ENCODE data around the gene GDE1.

GDE1 gene

DNA sequence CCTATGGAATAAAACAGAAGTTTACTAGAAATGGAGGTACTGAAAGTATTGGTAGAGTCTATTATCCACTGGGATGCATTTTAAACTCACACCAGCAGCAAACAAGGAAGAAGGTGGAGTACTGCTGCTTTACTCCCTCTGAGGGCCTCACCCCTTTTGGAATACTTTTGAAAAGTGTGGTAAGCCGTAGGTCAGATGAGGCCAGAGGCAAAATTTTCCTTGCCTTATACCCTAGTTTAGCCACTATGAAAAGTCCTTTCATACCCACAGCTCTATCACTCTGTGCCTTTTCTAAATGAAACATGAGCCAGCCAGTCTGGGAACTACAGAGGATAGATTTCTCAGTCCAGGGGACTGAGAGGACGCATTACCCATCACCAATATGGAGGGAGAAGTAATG, 14.0 kb downstream of the GDE1 start:
- Mint-ChIP-seq H3K27me3 (no peaks in the 10 kb centered on the region), H3K9me3 (no peaks in the 10 kb centered on the region), H3K27ac (no peak overlapping the region), H3K4me3 (no peak overlapping the region), H3K4me1 (no peaks in the 10 kb centered on the region)
- ATAC-seq, result no peak
- DNase-seq, result no peak

DNA sequence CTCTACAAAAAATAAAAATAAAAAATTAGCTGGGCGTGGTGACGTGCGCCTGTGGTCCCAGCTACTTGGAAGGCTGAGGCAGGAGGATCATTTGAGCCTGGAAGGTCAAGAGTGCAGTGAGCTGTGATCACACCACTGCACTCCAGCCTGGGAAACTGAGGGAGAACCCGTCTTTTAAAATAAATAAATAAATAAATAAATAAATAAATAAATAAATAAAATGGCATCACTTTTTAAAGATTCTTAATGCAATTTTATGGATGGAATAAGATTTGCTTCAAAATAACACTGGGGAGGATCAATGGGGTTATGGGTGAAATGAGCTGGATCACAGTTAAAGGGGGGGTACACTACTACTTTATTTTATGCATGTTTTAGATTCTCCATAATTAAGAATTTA, 14.9 kb downstream of the GDE1 start:
- Mint-ChIP-seq H3K9me3 (no peaks in the 10 kb centered on the region), H3K4me1 (no peaks in the 10 kb centered on the region), H3K27ac (peak overlapping the region in 1 of 2 donors; percentile 80), H3K27me3 (no peaks in the 10 kb centered on the region), H3K4me3 (no peak overlapping the region)
- no peak for ATAC-seq
- DNase-seq, result no peak

DNA sequence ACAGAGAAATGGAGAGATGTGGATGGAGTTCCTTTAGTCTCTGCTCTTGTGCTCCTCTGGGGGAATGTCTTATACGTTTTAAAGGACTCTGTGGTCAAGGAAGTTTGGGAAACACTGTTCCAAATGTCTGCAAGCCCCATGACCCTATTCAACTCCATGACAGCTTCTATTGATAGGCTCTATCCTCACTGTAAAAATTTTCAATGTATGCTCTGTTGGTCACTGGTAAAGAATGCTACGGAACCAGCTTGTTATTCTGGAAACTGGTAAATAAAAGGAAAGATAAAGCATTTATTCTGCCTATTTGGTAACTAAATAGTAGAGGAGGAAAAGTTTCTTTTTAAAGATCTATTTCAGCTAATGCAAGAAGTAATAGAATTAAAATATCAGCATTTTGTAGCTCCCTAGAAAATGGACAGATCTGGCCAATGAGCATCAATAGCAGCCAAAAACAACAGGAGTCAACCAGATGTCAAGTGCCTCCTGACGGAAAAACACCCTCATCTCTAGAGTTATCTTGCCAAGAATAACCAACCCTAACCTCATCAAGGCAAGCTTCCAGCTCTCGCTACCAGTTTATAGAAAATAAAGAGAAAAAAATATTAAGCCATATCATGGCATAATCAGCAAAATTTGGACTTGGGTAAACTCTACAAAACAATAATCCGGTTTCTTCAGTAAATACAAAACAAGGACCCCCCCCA, 16.1 kb downstream of the GDE1 start:
- ATAC-seq (no peak), DNase-seq (no peak)
- peak overlapping the region in 1 of 2 donors; percentile 39 for H3K27ac Mint-ChIP-seq
- H3K4me3 Mint-ChIP-seq, result no peak overlapping the region
- H3K4me1 Mint-ChIP-seq, result no peaks in the 10 kb centered on the region
- H3K27me3 Mint-ChIP-seq, result no peaks in the 10 kb centered on the region
- no peaks in the 10 kb centered on the region for H3K9me3 Mint-ChIP-seq

DNA sequence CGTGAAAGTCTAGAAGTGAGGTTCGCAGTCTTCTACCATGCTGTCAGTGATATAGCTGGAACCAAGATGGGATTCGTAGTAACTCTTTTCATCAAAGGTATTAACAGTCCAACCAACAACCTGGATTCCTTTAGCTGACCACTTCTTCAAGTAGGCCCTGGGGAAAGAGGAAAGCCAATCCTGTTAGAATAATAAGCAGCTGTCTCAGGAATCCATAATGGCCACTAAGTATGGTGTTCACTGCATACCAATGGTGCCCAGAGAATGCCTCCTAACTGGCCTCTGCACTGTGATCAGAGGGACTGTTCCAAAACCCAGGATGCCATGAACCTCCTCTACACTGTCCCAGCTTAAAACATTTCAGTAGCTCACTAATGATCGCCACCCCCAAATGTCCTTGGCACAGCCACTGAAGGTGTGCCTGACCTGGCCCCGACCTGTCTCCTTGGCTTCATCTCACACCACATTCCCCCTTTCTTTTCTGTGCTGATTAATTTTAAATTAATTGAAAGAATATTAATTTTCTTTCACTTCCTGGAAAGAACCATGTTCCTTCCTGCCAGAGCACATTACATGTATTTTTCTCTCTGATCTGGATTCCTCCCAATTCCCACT, 18.3 kb downstream of the GDE1 start:
- Mint-ChIP-seq H3K27me3 (no peaks in the 10 kb centered on the region), H3K27ac (no peak overlapping the region), H3K9me3 (no peaks in the 10 kb centered on the region), H3K4me3 (no peak overlapping the region), H3K4me1 (no peaks in the 10 kb centered on the region)
- no peak for ATAC-seq
- DNase-seq, result no peak

DNA sequence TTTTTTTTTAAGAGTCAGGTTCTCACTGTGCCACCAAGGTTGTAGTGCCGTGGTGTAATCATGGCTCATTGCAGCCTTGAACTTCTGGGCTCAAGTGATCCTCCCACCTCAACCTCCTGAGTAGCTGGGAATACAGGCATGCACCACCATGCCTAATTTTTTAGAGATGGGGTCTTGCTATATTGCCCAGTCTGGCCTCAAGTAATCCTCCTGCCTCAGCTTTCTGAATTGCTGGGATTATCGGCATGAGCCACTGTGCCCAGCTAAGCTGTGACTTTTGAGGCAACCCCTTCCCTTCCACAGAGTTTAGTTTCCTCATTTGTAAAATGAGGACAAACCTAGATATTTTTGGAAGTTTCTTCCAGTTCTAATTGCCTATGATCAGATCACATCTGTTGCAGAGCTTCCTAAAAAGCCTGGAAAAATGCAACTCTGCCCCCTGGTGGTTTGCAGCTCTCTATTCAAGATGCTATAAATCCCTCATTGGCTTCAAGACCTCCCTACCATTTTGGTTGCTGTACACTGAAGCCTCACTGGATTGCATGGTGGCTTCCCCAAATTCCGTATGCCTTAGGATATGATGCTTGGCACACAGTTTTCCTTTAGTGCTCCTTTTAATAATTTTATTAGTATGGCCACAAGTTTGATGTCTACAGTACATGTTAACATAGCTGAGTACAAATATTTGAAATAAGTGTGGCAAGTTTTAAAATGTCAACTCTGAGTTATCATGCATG, 19.3 kb downstream of the GDE1 start:
- no peaks in the 10 kb centered on the region for H3K27me3 Mint-ChIP-seq
- no peaks in the 10 kb centered on the region for H3K9me3 Mint-ChIP-seq
- H3K4me1 Mint-ChIP-seq, result no peaks in the 10 kb centered on the region
- no peak overlapping the region for H3K27ac Mint-ChIP-seq
- peak; percentile 43 to 49 for DNase-seq
- peak; percentile 55 for ATAC-seq
- H3K4me3 Mint-ChIP-seq, result no peak overlapping the region

DNA sequence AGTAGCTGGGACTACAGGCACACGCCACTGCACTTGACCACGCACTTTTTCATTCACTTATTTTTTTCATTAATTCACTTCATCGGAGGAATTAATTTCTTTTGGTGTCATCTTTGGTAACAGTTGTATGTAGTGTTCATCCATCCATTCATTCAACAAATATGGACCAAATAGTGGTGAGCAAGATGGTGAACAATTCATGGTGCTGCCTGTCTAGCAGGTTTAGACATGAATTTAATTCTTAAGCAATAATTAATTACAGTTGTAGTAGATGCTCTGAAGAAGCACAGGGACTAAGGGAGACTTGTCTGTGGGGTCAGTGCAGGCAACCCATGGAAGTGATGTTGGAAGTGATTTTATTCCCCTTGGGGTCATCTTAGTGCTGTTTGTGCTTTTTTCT, 22.4 kb downstream of the GDE1 start:
- Mint-ChIP-seq H3K27me3 (no peaks in the 10 kb centered on the region), H3K4me3 (no peak overlapping the region), H3K9me3 (no peaks in the 10 kb centered on the region), H3K27ac (no peak overlapping the region), H3K4me1 (no peaks in the 10 kb centered on the region)
- no peak for DNase-seq
- ATAC-seq, result no peak

DNA sequence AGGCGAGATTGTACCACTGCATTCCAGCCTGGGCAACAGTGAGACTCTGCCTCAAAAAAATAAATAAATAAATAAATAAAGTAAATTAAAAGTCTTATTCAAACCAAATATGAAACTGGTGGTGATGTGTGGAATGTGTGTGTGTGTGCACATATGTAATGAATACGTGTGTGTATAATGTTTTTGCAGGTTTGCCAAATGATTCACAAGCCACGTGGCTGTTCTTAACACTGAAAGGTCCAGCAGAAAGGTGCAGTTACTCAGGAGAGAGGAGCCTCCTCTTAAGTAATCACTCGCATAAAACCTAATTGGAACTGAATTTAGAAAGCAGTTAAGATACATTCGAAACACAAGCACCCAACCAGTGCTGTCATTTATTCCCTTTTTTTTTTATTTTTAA, 22.9 kb downstream of the GDE1 start:
- H3K4me1 Mint-ChIP-seq, result peaks cover under 1% of the 10 kb centered on the region
- H3K9me3 Mint-ChIP-seq, result no peaks in the 10 kb centered on the region
- no peak for ATAC-seq
- DNase-seq, result no peak
- no peaks in the 10 kb centered on the region for H3K27me3 Mint-ChIP-seq
- H3K4me3 Mint-ChIP-seq, result no peak overlapping the region
- H3K27ac Mint-ChIP-seq, result no peak overlapping the region

DNA sequence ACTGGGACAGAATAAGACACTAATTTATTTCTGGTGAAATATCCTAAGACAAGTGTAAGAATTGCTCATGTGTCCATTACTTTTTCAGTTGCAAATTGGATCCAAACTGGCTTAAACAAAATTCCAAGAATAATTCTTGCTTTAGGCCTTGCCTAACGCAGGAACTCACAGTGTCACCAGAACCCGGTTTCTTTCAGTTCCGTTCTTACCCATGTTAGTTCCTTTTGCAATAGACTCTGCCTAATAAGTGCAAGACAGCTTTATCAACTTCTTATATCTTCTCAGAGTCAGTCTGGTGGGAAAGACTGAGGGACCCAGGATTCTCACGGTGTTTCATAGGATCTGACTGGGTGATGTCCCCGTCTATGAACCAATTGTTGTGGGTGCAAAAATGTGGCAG, 24.7 kb downstream of the GDE1 start:
- ATAC-seq, result no peak
- no peak for DNase-seq
- Mint-ChIP-seq H3K27ac (peak overlapping the region in 1 of 2 donors; percentile 6), H3K27me3 (no peaks in the 10 kb centered on the region), H3K4me1 (peaks cover 10% of the 10 kb centered on the region), H3K4me3 (no peak overlapping the region), H3K9me3 (no peaks in the 10 kb centered on the region)

DNA sequence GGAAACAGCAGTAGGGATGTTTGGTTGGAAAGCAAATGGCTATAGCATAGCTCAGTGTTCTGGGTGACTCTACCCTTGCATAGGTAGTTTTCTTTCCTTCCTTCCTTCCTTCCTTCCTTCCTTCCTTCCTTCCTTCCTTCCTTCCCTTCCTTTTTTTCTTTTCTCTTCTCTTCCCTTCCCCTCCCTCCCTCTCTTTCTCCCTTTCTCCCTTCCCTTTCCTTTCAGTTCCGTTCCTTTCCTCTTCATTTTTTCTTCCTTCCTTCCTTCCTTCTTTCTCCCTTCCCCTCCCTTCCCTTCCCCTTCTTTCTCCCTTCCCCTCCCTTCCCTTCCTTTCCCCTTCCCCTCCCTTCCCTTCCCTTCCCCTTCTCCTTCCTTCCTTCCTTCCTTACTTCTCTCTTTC, 31.3 kb downstream of the GDE1 start:
- no peak overlapping the region for H3K27ac Mint-ChIP-seq

DNA sequence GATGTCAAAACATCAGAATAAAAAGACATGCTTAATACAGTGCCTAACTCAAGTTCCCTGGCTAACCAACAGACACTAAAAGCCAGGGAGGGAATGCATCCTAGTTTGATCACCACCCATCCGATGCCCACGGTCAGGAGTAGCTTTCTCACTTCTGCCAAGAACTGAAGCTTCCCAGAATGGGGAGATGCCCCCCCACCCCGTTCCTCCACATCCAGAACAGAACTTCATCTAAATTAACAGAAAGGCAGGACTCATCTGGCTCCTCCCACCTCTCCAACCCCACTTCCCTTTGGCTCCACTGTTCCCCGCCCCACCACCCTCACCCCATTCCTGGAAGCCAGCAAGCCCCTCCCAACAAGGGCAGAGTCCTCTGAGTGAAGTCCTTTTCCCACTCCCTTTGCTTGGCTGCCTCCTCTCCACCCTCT, 33.7 kb downstream of the GDE1 start:
- H3K4me3 Mint-ChIP-seq, result no peak overlapping the region
- ATAC-seq (no peak), DNase-seq (no peak)
- peaks cover 1% of the 10 kb centered on the region for H3K4me1 Mint-ChIP-seq
- H3K27me3 Mint-ChIP-seq, result no peaks in the 10 kb centered on the region
- no peak overlapping the region for H3K27ac Mint-ChIP-seq
- no peaks in the 10 kb centered on the region for H3K9me3 Mint-ChIP-seq

More for the DNA sequence above, 31.3 kb downstream of the GDE1 start:
- no peak overlapping the region for H3K4me3 Mint-ChIP-seq
- no peaks in the 10 kb centered on the region for H3K9me3 Mint-ChIP-seq
- peaks cover 10% of the 10 kb centered on the region for H3K4me1 Mint-ChIP-seq
- no peak for DNase-seq
- ATAC-seq, result no peak
- H3K27me3 Mint-ChIP-seq, result no peaks in the 10 kb centered on the region

DNA sequence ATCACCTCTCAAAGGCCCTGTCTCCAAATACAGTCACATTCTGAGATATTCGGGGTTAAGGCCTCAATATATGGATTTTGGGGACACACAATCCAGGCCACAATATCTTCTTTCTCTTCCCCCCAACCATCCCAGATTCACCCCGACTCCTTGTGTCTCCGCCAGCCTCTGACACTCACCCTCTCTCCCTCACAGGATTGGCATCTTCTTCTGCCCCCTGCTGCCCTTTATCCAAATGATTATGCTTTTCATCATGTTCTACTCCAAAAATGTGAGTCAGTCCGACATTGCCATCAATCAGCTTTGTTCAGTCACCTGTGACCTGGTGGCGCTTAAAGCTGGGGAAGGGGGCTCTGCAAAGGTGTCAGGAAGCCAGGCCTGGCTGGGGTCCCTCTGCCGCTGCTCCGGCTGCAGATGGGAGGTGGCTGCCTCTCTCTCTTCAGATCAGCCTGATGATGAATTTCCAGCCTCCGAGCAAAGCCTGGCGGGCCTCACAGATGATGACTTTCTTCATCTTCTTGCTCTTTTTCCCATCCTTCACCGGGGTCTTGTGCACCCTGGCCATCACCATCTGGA, 35.1 kb downstream of the GDE1 start:
- Mint-ChIP-seq H3K27ac (no peak overlapping the region), H3K4me3 (no peak overlapping the region), H3K27me3 (no peaks in the 10 kb centered on the region), H3K4me1 (no peaks in the 10 kb centered on the region), H3K9me3 (no peaks in the 10 kb centered on the region)
- no peak for DNase-seq
- ATAC-seq, result no peak

DNA sequence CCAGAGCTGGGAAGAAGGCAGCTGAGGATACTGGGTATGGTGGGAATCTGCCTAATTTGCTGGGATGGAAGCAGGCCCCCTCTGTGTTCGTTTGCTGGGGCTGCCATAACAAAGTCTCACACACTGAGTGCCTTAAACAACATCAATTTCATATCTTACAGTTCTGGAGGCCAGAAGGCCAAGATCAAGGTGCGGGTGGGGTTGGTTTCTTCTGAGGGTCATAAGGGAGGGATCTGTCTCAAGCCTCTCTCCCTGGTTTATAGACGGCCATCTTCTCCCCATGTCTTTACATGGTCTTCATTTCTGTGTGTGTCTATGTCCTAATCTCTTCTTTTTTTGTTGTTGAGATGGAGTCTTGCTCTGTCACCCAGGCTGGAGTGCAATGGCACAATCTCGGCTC, 35.8 kb downstream of the GDE1 start:
- no peak for ATAC-seq
- Mint-ChIP-seq H3K4me1 (no peaks in the 10 kb centered on the region), H3K27me3 (no peaks in the 10 kb centered on the region), H3K27ac (no peak overlapping the region), H3K4me3 (no peak overlapping the region), H3K9me3 (no peaks in the 10 kb centered on the region)
- DNase-seq, result no peak

DNA sequence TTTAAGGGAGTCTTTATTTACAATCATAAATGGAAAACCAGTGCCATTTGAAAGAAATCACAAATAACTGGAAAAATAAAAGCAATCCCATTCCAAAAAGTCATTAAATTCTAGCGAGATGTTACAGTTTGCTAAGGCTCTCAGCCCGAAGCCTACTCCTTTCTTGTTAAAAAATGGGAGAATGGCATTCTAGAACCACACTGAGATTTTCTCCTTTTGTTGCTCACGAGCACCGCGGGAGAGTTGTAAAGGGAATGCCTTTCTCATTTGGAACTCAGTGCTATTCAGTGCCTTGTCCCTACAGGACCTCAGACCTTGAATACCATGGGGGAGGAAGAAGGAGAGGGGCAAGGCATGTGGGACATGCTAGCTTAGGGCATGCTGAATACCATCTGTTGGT, 36.3 kb downstream of the GDE1 start:
- Mint-ChIP-seq H3K9me3 (no peaks in the 10 kb centered on the region), H3K27ac (no peak overlapping the region), H3K4me3 (no peak overlapping the region), H3K27me3 (no peaks in the 10 kb centered on the region), H3K4me1 (no peaks in the 10 kb centered on the region)
- no peak for ATAC-seq
- no peak for DNase-seq

DNA sequence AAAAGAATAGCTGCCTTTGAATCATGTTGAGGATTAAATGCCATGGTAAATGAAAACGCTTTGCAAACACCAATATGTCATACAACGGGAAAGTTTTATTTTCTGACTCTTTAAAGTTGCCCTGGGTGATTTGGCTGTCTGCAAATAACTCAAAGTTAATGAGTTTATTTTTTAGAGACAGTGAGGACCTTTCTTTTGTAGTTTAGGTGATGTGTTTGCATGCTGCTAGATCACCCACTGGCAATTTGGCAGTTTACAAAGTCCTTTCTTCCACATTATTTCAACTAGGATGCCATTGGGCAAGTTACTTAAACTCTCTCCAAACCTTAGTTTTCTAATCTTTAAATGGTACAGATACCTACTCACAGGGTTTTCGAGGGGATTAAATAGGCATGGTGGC, 37.8 kb downstream of the GDE1 start:
- ATAC-seq, result no peak
- H3K27me3 Mint-ChIP-seq, result no peaks in the 10 kb centered on the region

DNA sequence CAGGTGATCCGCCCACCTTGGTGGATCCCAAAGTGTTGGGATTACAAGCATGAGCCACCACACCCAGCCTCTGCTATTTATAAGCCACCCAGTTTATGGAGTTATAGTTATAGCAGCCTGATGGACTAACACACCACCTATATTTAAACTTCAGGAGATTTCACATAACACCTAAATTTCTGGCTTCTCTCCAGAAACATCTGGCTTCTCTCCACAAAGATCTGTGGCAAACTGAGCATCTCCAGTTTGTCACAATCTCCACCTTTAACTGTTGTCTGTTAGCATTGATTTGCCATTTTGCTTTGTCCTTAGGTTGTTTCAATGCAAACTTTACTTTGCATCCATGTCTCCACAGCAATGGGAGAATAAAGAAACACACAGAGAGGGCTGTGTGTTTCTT, 39.6 kb downstream of the GDE1 start:
- no peak for DNase-seq
- no peaks in the 10 kb centered on the region for H3K9me3 Mint-ChIP-seq
- H3K4me1 Mint-ChIP-seq, result no peaks in the 10 kb centered on the region
- ATAC-seq, result no peak
- H3K27ac Mint-ChIP-seq, result no peak overlapping the region
- no peak overlapping the region for H3K4me3 Mint-ChIP-seq
- no peaks in the 10 kb centered on the region for H3K27me3 Mint-ChIP-seq

More for the DNA sequence above, 37.8 kb downstream of the GDE1 start:
- no peaks in the 10 kb centered on the region for H3K4me1 Mint-ChIP-seq
- H3K4me3 Mint-ChIP-seq, result no peak overlapping the region
- no peak overlapping the region for H3K27ac Mint-ChIP-seq
- DNase-seq, result no peak
- no peaks in the 10 kb centered on the region for H3K9me3 Mint-ChIP-seq

DNA sequence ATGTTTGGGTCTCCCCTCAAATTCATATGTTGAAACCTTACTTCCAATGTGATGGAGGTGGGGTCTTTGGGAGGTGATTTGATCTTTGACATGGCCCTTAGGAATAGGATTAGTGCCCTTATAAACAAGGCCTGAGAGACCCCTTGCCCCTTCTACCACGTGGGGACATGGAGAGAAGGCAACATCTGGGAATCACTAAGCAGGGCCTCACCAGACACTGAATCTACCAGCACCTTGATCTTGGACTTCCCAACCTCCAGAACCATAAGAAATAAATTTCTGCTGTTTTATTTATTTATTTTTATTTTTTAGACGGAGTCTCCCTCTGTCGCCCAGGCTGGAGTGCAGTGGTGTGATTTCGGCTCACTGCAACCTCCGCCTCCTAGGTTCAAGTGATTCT, 40.1 kb downstream of the GDE1 start:
- H3K9me3 Mint-ChIP-seq, result no peaks in the 10 kb centered on the region
- DNase-seq (no peak), ATAC-seq (no peak)
- no peaks in the 10 kb centered on the region for H3K27me3 Mint-ChIP-seq
- no peak overlapping the region for H3K27ac Mint-ChIP-seq
- H3K4me1 Mint-ChIP-seq, result no peaks in the 10 kb centered on the region
- no peak overlapping the region for H3K4me3 Mint-ChIP-seq

All from stimulated activated naive CD8-positive, alpha-beta T cell treated with anti-CD3 and anti-CD28 coated beads, Interleukin-15, amount 100 ng/mL, for 72 hours (primary cell).